ENCODE measurements around the gene CELF2.

The CELF2 gene

DNA sequence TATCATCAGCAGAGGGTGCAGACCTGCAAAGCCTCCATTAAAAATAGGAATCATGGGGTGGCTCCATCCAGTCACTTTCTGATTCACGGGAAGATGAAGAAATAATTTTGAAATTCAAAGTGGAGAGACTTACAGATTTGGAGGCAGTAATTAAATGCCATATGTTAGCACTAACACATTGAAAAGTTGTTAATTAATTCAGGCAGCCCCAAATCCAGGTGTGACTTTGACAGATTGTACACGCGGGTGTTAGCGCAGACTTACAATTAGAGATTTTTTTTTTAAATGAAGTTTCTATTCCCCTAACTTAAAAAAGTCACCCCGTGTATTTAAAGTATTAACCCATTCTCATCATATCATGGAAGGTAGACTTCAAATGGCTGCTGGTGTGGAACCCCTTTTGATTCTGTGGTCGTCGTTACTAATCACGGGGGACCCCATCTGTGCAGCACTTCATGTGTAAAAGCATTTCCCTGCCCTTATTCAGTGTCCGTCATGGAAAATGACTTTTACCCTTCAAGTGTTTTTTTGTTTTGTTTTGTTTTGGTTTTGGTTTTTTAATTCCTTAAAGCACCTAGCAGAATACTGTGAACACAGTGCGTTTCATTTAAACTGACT lies 235.8 kb downstream of the CELF2 start:
- DNase-seq: no peak

DNA sequence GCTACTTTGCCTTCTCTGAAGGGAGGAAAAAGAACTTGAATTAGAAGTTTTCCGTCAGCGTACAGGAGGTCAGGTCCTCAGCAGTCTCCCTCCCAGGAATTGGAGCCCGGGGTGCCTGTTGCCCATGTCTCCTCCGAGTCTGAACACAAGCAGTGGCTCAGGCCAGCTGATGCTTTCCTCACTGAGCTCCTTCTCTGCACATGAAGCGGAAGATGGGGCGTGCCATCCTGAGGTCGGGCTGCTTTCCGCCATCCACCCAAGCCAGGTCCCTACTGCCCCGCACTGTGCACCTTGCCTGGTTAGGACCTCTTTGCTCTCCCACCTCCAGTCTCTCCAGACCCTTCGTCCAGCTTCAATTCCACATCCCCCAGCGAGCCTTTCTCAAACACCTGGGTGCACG lies 237.5 kb downstream of the CELF2 start:
- no peak for DNase-seq

DNA sequence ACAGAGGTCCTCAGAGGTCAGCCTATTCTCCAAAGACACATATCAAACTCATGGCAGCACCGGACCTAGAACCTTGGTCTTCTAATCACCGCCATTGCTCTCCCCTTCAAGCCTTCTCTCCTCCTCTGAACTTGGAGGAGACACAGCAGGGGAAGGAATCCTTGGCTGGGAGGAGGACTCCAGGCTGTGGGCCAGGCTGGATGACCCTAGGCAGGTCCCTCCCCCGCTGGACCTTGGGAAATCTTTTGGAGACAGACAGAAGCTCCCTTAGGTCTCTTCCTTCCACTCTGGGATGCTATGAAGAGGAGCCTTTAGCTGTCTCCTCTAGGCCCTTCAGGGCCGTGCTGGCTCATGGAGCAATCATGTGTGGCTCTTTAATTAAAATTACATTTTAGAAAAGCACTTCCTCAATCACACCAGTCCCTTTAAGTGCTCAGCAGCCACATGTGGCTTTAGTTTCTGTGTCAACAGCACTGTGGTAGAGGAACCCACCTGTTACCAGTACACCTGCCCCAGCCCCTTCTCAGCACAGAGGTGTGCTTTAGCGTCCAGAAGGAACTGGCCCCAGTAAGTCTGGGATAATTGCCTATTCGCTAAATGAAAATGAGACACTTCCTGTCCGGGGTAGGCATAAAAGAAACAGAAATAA lies 238.2 kb downstream of the CELF2 start:
- no peak for DNase-seq

DNA sequence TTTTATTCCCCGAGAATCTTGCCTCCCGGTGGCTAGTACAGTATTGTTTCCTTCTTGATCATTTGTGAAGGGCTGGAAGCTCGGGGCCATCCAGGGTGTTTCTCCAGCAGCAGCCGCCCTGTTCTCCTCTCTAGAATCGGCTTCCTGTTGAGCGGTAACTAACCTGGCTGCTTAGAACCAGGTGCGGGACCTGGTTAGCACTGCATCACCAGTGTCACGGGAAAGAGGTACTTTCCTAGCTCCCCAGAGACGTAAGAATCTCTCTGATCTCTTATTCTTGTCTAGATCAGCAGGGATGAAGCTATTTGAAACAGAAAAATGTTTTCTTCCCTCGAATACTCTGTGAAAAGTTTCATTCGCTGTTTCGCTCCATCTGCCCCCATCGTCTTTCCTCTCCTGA lies 239.2 kb downstream of the CELF2 start:
- DNase-seq: no peak

DNA sequence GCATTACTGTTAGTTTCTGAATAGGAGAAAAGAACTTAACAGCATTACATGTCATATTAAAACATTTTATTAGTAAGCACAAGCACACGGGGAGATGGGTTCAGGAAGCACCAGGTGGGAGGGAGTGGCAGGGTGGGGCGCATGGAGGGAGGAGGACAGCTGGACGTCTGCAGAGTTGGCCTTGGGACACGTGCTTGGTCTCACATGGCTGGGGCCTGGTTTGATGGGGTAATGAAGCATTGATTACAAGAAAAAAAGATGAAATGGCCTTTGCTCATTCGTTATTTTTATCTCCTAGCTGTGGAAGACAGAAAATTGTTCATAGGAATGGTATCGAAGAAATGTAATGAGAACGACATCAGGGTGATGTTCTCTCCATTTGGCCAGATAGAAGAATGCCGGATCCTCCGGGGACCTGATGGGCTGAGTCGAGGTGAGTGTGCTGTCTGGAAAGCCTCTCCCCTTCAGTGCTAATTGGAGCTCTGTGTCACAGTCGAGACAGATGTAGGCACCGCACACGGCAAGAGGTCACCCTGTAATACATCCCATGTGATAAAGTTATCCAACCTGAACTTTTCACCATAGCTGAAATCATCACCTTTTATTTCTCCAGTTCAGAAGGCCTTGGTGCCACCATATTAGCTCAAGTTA lies 239.9 kb downstream of the CELF2 start:
- no peak for DNase-seq

DNA sequence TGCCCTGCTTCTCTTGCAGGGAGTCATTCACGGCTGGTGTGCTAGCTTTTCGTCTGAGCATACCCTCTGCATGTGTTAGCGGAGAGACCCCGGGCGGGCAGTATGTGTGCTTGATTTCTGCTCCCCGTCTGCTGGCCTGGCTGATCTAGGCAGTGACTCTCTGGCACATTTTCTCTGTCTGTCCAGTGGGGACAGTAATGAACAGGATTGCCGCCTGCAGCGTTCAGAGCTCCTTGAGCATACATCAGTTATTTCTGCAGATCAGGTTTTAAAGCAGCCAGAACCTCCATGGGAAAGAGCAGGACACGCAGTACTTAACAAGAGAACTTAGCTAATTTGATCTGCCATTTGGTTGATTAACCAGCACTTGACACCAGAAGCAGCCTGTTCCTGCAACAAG lies 242.5 kb downstream of the CELF2 start:
- DNase-seq: no peak

DNA sequence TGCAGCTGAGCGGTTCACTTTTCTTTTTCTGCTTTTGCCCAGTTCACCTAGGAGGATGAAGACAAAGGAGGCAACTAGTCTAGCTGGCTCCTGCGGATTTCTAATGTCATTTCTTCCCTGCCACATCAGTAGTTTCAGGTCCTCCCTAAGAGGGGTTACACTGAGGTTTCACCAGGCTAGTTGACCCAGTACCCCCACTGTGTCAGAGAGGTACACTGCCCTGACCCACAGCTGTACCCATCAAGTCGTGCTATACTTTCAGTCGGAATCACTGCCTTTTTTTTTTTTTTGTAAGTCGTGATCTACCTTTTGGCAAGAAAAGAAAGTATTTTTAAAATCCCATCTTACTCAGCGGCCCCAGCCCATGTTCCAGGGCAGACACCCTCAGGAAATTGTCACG lies 243.5 kb downstream of the CELF2 start:
- DNase-seq: no peak

DNA sequence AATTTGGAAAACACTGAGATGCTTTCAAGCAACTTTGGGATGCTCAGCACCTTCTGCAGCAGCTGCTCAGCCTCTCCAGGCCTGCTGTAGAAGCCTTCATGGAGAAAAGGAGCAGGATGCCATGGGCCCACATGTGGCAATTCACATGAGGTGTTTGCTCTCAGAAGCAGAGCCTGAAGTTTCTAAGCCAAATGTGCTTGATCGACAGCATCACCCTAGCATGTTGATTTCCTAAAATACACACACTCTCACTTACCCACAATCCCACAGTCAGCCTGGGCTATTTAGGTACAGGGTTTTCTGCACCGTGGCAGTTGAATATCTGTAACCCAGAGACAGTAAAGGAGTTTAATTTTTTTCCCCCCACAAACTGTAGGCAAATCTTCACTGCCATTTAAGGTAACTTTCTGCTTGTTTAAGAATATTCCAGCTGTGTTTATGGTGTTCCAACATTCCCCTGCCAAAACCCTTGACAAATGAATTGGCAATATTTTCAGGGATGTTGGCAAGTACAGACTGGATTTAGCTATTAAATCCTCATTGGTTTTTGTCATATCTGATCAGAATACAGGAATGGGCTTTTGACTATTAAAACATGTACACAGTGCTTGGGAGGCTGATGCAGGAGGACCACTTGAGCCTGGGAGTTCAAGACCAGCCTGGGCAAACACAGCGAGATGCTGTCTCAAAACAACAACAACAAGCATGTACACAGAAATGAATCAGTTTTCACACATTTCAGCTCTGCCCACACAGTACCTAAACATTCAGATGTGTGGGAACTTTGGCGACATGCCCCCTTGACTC lies 244.2 kb downstream of the CELF2 start:
- peak; percentile 12 for DNase-seq

DNA sequence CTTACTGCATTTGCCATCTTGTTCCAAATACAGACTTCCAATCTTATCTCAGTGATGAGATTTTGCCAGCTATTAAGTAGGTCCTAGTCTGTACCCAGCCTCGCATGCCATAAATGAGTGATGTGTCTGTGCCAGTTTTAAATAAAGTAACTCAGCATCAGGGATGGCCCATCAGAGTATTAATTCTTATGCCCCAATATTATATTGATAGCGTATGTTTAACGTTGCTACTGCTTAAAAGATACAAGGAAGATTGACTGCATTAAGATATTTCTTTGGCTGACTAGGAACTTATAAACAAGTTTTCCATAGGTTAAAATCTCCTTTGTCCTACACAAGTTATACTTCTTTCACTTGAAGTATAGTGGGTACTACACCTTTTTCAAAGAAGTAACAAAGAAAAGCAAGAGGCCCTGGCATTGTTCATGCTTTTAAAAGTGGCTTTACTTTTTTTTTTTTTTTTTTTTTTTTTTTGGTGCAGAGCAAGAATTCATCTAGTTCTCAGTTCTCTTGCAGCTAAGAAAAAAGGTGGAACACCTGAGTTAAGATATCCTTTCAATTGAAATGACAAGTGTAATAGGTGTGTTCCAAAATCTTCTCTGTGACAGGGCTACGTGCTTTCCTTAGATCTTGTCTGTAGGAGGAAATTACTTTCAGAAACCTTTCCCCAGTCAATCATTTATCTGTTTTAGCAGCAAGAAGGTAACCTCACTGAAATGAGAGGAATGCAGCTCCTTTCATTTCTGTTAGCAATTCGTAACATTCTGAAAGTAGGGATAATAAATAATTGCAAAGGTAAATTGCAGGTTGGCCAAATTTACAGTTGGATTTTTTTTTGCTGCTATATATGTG lies 245.0 kb downstream of the CELF2 start:
- no peak for DNase-seq

DNA sequence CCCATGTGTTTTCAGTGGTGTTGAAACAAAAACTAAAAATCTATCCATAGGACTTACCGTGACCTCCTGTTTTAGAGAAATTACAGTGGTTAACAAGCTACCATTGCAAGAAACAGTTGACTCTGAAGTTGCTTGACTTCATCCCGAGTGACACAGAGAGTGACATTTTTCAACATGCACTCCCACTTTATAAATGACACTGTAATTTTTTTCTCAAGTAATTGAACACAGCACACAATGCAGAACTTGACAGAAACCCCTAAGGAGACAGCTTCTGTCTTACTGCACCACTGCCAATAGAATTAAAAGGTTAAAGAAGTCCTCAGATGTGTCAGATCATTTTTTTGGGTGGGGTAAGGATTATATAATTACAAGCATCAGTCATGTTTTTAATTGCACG lies 246.1 kb downstream of the CELF2 start:
- no peak for DNase-seq

DNA sequence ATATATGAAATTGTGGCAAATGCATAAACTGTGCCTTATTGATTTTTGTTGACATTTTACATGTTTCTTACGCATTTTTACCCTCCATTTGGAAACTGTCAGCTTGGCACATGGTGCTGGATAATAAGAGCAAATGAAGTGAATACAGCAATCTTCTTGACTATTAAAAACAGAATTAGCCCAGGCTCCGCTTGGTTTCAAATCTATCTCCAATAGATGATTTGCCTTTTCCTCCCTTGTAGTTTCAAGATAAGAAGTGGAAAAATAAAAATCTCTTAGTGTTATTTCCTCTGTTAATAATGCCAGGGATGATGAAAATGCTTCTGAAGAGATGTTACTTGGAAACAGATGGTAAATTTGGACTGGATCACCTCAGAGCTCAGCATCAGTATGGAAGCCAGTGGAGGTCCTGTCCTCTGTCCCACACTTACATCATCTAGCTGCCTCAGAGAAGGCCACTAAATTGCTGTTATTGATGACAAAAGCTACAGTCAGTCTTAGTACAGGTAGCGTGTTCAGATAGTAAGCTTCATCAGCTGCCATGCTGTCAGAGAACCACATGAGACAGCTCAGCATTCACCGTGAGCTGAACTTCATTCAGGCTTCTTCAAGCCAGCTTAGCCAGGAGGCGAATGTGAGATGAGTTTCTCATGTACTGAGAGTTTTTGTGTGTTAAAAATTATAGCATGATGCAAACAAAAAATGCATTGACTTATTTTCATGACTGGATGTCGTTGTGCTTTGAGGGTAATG lies 246.8 kb downstream of the CELF2 start:
- no peak for DNase-seq

DNA sequence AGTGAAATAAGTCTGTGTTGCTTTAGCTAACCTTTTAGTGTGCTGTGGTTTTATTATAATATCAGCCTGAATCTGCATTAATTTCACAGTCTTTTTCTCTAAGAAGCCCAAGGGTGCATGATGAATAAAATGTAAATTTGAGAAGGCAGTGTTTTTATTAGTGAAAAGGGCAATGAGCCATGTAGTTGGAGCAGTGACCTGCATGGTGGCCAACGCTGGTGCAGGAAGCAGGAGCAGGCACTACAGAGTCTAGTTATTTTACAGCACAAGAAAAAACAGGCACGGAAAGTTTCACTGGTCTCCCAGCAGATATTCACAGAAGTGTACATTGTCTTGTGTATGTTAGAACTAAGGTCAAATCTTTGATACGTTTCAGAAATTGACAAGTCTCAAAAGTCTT lies 247.8 kb downstream of the CELF2 start:
- no peak for DNase-seq

DNA sequence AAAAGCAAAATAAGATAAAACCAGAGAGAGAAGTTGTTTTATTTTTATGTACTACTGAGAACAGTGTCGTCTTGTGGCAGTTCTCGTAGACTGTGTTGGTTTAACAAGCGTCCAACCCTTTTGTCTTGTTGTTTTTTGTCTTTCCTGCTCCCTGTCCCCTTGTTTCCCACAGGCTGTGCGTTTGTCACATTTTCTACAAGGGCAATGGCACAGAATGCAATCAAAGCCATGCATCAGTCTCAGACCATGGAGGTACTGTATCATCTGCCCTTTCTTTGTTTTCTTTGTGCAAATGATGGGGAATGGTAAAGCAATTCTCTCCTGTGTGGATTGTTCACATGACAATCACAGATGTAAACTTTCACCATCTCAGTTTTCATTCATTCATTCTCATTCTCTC lies 248.8 kb downstream of the CELF2 start:
- no peak for DNase-seq

DNA sequence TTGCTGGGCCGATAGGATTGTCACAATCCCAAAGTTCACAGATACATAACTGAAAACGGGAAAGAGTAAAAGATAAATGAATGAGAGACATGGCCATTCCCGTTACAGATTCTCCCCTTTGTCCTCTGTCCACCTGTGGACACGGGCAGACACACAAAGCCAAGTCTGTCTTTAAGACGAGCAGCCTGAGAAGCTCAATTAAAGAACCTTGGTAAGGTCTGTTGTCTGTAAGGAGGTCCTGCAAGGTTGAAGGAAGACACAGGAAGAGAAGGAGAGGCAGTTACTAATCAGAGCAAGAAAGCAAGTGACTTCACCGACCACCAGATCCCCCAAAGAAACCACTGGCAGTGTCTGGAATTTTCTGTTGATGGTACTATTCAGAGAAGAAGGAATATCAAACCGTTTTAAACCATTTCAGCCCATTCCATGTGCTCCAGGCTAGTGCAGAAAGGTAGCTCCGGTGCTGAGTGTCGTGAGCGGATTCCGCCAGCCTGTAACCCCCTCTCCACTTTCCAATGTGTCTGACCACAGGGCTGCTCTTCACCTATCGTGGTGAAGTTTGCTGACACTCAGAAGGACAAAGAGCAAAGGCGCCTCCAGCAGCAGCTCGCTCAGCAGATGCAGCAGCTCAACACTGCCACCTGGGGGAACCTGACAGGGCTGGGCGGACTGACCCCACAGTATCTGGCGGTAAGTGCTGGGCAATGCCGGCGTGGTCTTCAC lies 252.6 kb downstream of the CELF2 start:
- peak; percentile 64 for DNase-seq

DNA sequence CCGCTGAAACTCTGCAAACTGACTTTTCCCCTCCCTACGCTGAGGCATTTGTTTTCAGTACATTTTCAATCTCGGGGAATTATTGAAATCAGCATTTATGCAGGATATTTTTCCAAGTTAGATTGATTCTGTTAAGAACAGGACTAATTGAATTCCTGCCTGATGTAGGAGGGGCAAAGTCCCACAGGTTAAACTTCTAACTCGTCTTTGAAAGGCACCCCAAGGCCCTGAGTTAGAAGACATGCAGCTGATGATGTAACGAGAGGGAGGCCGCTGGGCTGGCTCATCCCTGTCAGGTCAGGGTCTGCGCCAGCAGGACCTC lies 253.1 kb downstream of the CELF2 start:
- no peak for DNase-seq

DNA sequence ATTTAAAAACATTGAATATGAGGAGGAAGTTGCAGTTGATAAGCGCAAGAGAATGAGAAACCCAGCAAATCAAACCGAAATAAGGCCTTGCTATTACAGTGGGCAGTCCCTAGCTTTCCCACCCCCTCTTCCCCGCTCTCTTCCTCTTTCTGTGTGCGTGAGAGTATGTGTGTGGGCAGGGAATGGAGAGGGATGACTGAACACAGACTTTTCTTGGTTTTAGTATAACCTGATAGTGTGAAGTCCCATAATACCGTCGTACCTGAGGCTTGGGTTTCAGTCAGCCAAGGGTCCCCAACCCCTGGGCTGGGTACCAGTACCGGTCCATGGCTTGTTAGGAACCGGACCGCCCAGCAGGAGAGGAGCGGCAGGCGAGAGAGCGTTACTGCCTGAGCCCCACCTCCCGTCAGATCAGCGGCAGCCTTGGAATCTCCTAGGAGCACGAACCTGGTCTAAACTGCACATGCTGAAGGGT lies 255.3 kb downstream of the CELF2 start:
- DNase-seq: no peak

DNA sequence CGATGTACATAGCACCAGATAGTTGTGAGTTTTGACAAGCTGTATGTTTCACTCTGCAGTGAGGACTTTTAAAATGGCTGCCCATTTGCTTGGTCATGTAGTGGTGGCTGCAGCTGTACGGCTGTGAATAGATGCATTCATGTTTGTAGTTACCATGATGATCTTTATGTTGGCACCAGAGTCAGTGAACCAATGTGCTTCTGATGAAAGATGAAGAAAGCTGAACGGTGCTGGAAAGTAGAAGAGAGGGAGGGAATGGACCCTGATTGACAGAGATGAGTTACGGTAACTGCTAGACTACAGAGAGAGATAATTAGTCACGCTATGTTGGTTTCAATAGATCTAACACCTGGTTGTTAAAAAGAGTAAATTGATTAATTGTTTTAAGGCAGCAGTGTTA lies 256.8 kb downstream of the CELF2 start:
- DNase-seq: no peak

DNA sequence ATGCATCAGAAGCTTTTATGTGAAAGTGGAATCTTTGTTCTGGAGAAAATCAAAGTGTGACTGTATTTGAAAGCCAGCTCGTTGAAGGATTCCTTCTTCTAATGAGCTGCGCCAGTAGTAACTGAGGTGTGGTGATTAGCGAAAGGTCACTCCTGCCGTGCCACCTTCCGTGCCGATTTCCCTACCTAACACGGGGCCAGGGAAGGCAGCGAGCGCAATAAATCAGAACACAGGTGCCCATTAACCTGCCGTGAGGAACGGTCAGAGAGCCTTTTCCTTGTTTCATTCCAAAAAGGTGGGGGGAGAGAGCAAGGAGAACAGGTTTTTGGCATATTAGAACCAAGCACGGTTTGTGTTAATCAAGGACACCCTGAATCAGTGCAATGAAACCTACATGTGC lies 258.0 kb downstream of the CELF2 start:
- no peak for DNase-seq

DNA sequence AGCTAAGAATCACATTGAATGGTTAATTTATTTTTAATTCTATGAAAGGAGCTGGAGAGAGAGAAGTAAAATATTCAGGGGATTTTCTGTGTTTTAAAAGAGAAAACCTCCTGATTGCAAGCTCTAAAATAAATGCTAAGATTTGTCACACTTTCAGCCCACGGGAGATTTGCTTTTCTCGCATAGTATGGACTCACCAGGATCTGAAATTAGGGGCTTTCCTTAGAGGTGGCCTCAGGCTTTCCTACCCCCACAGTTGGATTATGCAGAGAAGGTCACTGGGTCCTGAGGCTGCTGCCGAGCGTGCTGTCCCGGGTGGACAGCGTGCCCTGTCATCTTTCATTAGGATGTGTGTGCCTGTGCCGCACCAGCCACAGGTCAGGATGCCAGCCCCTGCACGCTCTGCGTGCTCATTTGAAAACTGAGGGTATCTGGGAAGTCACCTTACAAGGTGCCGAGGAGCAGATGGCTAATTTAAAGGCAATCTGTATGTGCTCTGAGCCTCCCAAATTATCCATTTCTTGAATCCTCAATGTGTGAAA lies 258.8 kb downstream of the CELF2 start:
- no peak for DNase-seq

DNA sequence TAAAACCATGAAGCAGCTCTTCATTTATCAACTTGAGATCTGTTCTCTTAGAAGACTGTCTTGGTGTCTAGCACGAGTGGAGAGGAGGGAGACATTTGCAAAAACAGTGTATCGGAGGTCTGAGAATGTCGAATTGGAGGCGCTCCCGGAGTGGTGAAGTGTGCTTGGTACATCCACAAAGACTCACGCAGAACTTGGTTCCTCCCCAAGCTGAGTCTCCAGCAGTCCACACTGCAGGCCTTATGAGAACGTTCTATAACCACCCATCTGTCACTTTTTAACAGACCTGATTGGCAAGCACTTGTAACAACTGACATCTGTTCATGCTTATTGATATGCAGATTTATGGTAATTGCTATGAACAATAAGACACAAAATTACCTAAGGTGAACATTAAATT lies 261.6 kb downstream of the CELF2 start:
- DNase-seq: no peak

All from fibroblast of skin of abdomen (primary cell).